Left lung (tissue), 14 donors: ENCODE measurements around the gene LPAR1. TPM values are rescaled to one million over a fixed set of nuclear protein-coding genes. Genes with fewer than 3 reads are reported as not detected.

Experiments
- ATAC-seq: fragments of 200-7000 bp; cut with Tn5 transposase; one replicate; pipeline ENCODE4 v1.9.1; 2020; ENCODE audit warnings: moderate library complexity
- DNase-seq, 4 donors: peaks; one replicate each; pipeline ENCODE4 v3.0.0-alpha.2; 2013 to 2020
- H3K27ac ChIP-seq, 2 donors: fragments of 200-600 bp; sonication (generic) in 1 of 2; one replicate each; pipeline versions ENCODE4 v1.5.0 to v1.8.0; 2020 to 2021
- H3K27me3 ChIP-seq, 2 donors: fragments of 200-600 bp; sonication (generic) in 1 of 2; one replicate each; pipeline versions ENCODE4 v1.5.0 to v1.8.0; 2020 to 2021
- H3K36me3 ChIP-seq, 2 donors: fragments of 200-600 bp; sonication (generic) in 1 of 2; one replicate each; pipeline versions ENCODE4 v1.5.0 to v1.8.0; 2020 to 2021
- H3K4me1 ChIP-seq, 2 donors: fragments of 200-600 bp; one replicate each; pipeline ENCODE4 v1.8.0; 2021
- H3K4me3 ChIP-seq, 2 donors: fragments of 200-600 bp; sonication (generic) in 1 of 2; one replicate each; pipeline versions ENCODE4 v1.5.0 to v1.8.0; 2020 to 2021; ENCODE audit warnings: mild to moderate bottlenecking in 1 of 2
- H3K9me3 ChIP-seq, 2 donors: fragments of 200-600 bp; sonication (generic) in 1 of 2; one replicate each; pipeline versions ENCODE4 v1.5.0 to v1.8.0; 2020 to 2021
- CTCF ChIP-seq, 2 donors: fragments of 200-600 bp; sonication (generic) in 1 of 2; IDR thresholded peaks; one replicate each; pipeline versions ENCODE4 v1.5.0 to v1.8.0; 2021; ENCODE audit warnings: antibody characterized with exemption in 2 of 2
- intact Hi-C, 2 donors: fragments of 100-400 bp; cut with DNase I; formaldehyde crosslinking; loops; one replicate each; pipeline versions ENCODE4 v1.11.2 to v1.14.2; 2022
- long read RNA-seq, 12 donors: library from polyadenylated mRNA in 2 of 12; unstranded in 2 of 12; transcript quantifications; one replicate each; pipeline ENCODE4 v2.0.0 and lab custom pipeline, GENCODE V29; 2019 to 2026
- polyA plus RNA-seq, 6 donors: library from polyadenylated mRNA; unstranded; fragments of 120-200 nt; gene quantifications; one replicate each; pipeline ENCODE4 v1.2.1, GENCODE V29; 2013; ENCODE audit not compliant: insufficient read length in 6 of 6
- total RNA-seq, 2 donors: library from RNA; stranded (reverse); fragmentation: NEBNext Ultra II Directional; extraction: Animal tissue kit (Norgen Biotek cat#: 25700); gene quantifications; one replicate each; pipeline ENCODE4 v1.2.1, GENCODE V29; 2021
- donor health status: DM: no; HTN: yes; CAD: no.
- donor health status: DM: no; HTN: no; CAD: no.

The LPAR1 gene
- total RNA-seq (10 to 100 TPM; 23.3 to 40.5 TPM), polyA plus RNA-seq (10 to 100 TPM; 56.5 to 72.7 (median 64.4) TPM)
- long read RNA-seq, donor 1, partial matches to known transcripts = 24 of 39 reads
- long read RNA-seq, donor 1, other reads (novel, unspliced or antisense) = 12 of 39 reads
- long read RNA-seq, donor 2, partial matches to known transcripts = 17 of 37 reads
- long read RNA-seq, donor 2, other reads (novel, unspliced or antisense) = 17 of 37 reads
- long read RNA-seq, donor 3, partial matches to known transcripts = 8 of 15 reads
- long read RNA-seq, donor 3, other reads (novel, unspliced or antisense) = 6 of 15 reads
- long read RNA-seq, donor 4, partial matches to known transcripts = 0 of 7 reads
- long read RNA-seq, donor 4, other reads (novel, unspliced or antisense) = 7 of 7 reads
- long read RNA-seq, donor 5, partial matches to known transcripts = 11 of 23 reads
- long read RNA-seq, donor 5, other reads (novel, unspliced or antisense) = 10 of 23 reads
- long read RNA-seq, donor 6, partial matches to known transcripts = 0 of 16 reads
- long read RNA-seq, donor 6, other reads (novel, unspliced or antisense) = 14 of 16 reads
- long read RNA-seq, donor 7, partial matches to known transcripts = 16 of 27 reads
- long read RNA-seq, donor 7, other reads (novel, unspliced or antisense) = 11 of 27 reads
- long read RNA-seq, donor 8, partial matches to known transcripts = 12 of 25 reads
- long read RNA-seq, donor 8, other reads (novel, unspliced or antisense) = 11 of 25 reads
- long read RNA-seq, donor 9 = 0 reads
- long read RNA-seq, donor 10, partial matches to known transcripts = 0 of 2 reads
- long read RNA-seq, donor 10, other reads (novel, unspliced or antisense) = 2 of 2 reads
- long read RNA-seq, donor 11, transcript LPAR1-203 (5 exons, 3,637 nt) = major isoform, 6 of 64 reads
- long read RNA-seq, donor 11, partial matches to known transcripts = 19 of 64 reads
- long read RNA-seq, donor 11, other reads (novel, unspliced or antisense) = 37 of 64 reads
- long read RNA-seq, donor 12, partial matches to known transcripts = 15 of 22 reads
- long read RNA-seq, donor 12, other reads (novel, unspliced or antisense) = 7 of 22 reads

- Histone ChIP-seq H3K27me3 (peaks cover 0 to 62% of the 10 kb centered on the region in 2 donors), H3K9me3 (no peaks in the 10 kb centered on the region), H3K4me3 (peak within 1 kb of the TSS; percentile 61 to 72), H3K36me3 (no peaks in the 10 kb centered on the region), H3K27ac (peak within 1 kb of the TSS; percentile 81 to 83), H3K4me1 (peaks cover 0 to 26% of the 10 kb centered on the region in 2 donors)
- TF ChIP-seq CTCF (IDR thresholded peaks at IDR 0.05) = no peak
- intact Hi-C loops = no loop called here
- peak; percentile 72 for ATAC-seq
- peak; percentile 63 to 87 (median 82) for DNase-seq
Measured at GRCh38 chr9:111038331-111039230, at the start of gene LPAR1. Gene LPAR1, minus strand, starts transcription at chr9:111038470. Its CDS starts 66,353 bp downstream, at chr9:110972117.

GRCh38 chr9:111078391-111079038 lies 40.2 kb upstream of the LPAR1 start:
- no peak overlapping the region for H3K4me3 ChIP-seq
- no peaks in the 10 kb centered on the region for H3K9me3 ChIP-seq
- intact Hi-C loops = no loop called here
- TF ChIP-seq CTCF (IDR thresholded peaks at IDR 0.05) = no peak
- DNase-seq (no peak), ATAC-seq (no peak)
- peak overlapping the region in 1 of 2 donors; percentile 67 for H3K27ac ChIP-seq
- no peaks in the 10 kb centered on the region for H3K27me3 ChIP-seq
- H3K36me3 ChIP-seq = no peaks in the 10 kb centered on the region
- peaks cover 0 to 40% of the 10 kb centered on the region in 2 donors for H3K4me1 ChIP-seq

GRCh38 chr9:111076519-111076918 lies 38.2 kb upstream of the LPAR1 start:
- no peak for TF ChIP-seq CTCF (IDR thresholded peaks at IDR 0.05)
- no peaks in the 10 kb centered on the region for H3K36me3 ChIP-seq
- peak overlapping the region in 1 of 2 donors; percentile 86 for H3K27ac ChIP-seq
- DNase-seq (peak in 1 of 4 donors; percentile 54), ATAC-seq (no peak)
- H3K4me1 ChIP-seq = peaks cover 0 to 40% of the 10 kb centered on the region in 2 donors
- H3K9me3 ChIP-seq = no peaks in the 10 kb centered on the region
- intact Hi-C loops = no loop called here
- H3K4me3 ChIP-seq = no peak overlapping the region
- no peaks in the 10 kb centered on the region for H3K27me3 ChIP-seq

GRCh38 chr9:111076042-111076441 lies 37.8 kb upstream of the LPAR1 start:
- intact Hi-C loops = no loop called here
- H3K36me3 ChIP-seq = no peaks in the 10 kb centered on the region
- TF ChIP-seq CTCF (IDR thresholded peaks at IDR 0.05) = no peak
- no peaks in the 10 kb centered on the region for H3K27me3 ChIP-seq
- H3K9me3 ChIP-seq = no peaks in the 10 kb centered on the region
- ATAC-seq (no peak), DNase-seq (peak in 1 of 4 donors; percentile 47)
- peak overlapping the region in 1 of 2 donors; percentile 86 for H3K27ac ChIP-seq
- H3K4me3 ChIP-seq = no peak overlapping the region
- peaks cover 0 to 40% of the 10 kb centered on the region in 2 donors for H3K4me1 ChIP-seq
